NCI-H226 (cell line): ENCODE results near the gene MPHOSPH8.
"Not testable (repeated sequence)": the region's sequence is repeated elsewhere in the genome, so short reads cannot be mapped to it uniquely, and the experiment has no call there.

Source experiments
- DNase-seq: peaks from one replicate; pipeline ENCODE4 v3.0.0-alpha.2; 2015

The MPHOSPH8 gene

DNA sequence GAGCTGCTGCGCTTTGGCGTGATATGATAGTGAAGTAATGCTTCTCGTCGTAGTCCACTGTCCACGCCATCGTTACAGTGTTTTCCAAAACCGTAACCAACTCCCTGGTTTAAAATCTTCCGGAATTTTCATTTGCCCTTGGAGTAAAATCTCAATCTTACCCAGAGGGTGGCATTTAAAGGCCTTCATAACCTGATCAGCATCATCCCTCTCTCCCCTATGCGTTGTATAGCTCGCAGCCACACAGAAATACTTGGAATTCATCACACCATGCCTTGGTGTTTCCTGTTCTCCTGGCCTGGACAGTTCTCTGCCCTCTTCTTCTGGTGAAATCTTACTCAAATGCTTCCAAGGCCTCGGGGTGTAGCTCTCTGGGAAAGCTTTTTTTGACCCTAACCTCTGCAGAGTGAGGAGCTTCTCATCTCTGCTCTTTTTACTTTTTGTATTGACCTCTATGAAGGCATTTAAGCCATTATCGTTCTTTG lies 839 bp downstream of the MPHOSPH8 start:
- DNase-seq = no peak

DNA sequence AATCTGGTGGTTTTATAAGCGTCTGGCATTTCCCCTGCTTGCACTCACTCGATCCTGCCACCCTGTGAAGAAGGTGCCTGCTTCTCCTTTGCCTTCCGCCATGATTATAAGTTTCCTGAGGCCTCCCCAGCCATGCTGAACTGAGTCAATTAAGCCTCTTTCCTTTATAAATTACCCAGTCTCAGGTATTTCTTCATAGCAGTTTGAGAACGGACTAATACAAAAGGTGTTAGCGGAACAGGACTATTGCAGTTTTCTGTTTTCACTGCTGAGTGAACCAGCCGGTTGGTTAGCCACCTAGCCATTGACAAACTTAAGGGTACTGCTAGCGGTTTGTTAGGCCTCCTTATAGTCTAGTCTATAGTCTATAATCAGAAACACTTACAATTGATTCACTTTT lies 2.5 kb downstream of the MPHOSPH8 start:
- DNase-seq = not testable (repeated sequence)

DNA sequence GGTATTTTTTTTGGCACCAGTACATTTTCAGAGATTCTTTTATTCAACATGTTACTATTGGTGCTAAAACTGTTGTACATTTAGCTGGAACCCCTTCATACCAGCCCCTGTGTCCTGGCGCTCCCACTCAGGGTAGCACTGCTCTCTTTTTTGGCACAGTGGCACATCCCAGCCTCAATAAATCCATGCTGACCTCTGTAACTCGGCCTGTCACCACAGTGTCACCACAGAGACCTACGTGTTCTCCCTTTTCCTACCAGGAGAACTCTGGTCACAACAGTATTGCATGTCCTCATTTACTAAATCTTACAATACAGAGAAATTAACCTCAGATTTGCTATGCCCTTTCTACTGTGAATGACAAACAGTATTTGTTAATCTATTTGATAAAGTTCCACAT lies 10.2 kb downstream of the MPHOSPH8 start:
- no peak for DNase-seq

DNA sequence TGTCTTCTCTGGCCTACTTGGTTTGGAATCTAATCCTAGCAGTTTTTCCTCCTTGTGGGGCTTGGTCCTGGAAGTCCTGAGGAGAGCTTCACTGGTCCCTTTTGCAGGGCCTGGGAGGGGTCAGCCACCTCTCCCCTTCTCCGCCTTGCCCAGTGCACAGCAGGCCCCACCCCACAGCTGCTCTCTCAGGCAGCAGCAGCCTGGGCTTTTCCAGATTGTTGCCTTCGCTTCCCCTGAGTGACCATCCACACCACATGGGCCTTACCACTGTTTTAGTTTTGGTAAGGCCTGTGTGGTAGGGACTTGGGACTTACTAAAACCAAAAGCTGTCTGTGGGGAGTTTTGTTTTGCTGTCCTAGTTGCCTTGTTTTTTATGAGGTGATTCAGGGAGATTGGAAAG lies 11.5 kb downstream of the MPHOSPH8 start:
- DNase-seq = no peak

DNA sequence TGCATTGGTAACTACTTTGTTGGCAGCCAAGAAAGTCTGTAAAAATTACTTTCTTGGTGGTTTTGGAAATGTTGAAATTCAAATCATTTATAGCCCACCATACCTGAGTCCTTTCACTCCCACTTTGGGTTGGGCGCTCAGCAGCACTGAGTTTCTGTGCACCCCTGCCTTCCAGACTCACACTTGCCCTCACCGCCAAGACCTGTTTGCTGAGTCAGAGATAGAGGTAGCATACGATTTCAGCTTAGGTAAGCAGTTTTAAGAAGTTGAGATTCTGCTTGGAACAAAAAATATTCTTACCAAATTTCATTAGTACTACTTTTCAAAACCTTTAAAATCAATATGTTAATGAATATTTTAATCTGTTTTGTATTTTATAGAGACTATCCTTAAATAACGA lies 12.6 kb downstream of the MPHOSPH8 start:
- no peak for DNase-seq

DNA sequence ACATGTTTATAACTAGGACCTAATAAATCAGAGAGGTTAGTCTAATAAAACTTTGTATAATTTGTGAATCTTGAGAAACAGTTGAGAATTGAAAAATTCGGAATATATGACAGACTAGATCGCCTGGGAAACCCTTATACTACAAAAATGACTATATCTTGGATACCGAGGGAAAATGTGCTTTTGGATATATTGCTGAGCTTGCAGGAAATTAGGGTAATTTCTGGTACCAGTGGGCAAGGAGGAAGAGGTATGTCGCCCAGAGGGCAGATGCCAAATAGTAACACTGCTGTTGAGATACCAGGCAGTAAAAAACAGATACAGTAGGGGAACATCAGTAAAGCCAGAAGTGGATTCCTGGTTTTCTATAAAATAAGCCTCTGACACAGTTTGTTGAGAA lies 17.3 kb downstream of the MPHOSPH8 start:
- no peak for DNase-seq

DNA sequence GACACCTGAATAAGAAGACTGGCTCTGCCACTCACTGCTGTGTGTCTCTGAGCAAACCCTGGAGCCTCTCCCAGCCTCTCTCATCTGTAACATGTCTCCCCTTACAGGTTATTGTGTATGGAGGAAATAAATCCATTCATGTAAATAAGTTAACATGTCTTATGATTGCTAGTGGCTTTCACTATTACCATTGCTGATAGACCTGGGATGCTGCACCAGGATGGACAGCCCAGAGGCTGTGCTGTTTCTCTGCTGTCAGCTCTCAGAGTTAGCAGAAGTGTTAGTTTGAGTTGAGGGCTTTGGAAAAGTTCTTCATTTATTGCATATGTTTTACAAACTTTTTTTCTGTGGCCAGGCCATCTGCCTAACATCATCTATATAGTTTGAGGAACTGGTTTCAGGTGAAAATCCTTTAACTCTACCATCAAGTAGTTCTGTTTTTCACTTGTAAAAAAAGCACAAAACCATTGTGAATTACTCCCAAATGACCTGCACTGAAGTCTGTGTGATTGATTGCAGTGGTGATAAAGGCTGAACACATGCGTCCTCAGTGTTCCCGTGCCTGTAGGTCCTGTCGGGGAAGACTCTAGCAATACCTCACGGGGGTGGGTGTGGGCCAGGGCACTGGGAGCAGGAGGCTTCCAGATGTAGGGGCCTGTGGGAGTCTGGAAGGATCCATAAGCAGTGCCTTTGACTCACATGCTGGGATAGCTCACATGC lies 24.6 kb downstream of the MPHOSPH8 start:
- no peak for DNase-seq

DNA sequence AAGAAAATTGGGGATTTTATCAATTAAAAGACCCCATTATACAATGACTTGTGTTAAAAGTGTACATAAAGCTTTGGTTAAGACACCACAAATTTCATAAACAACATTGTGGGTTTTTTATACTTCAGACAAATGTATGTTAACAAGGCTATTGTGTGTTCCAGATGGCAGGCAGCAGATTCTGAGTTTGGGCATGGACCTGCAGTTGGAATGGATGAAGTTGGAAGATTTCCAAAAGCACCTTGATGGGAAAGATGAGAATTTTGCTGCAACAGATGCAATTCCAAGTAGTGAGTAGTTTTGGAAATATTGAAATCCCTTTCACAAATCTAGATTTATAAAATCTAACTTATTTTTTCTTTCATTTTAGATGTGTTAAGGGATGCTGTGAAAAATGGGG lies 25.4 kb downstream of the MPHOSPH8 start:
- no peak for DNase-seq

DNA sequence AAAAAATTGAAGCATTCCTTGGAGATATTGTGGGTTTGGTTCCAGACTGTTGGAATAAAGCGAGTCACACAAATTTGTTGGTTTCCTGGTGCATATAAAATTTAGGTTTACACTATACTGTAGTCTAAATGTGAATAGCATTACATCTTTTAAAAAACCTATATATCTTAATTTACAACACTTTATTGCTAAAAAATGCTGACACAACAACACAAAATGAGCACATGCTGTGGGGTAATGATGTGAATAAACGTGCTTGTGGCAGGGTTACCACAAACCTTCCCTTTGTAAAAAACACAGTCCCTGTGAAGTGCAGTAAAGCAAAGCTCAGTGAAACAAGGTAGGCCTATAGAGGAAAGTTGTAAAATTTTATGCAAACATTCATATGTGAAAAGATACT lies 27.7 kb downstream of the MPHOSPH8 start:
- DNase-seq = no peak

DNA sequence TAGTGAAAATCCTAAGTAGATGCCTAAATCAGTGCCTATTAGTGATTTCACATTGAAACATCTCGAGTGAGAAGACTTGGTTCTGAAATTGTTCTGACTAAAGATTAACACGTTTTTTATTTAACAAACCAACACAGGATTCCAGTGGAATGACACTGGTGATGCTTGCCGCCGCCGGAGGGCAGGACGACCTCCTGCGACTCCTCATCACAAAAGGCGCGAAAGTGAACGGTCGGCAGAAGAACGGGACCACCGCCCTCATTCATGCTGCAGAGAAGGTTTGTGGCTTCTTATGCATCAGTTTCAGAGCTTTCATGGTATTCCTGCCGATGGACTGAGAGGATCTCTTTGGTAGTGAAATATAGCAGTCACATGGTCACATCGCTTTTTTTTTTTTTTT lies 28.1 kb downstream of the MPHOSPH8 start:
- no peak for DNase-seq

DNA sequence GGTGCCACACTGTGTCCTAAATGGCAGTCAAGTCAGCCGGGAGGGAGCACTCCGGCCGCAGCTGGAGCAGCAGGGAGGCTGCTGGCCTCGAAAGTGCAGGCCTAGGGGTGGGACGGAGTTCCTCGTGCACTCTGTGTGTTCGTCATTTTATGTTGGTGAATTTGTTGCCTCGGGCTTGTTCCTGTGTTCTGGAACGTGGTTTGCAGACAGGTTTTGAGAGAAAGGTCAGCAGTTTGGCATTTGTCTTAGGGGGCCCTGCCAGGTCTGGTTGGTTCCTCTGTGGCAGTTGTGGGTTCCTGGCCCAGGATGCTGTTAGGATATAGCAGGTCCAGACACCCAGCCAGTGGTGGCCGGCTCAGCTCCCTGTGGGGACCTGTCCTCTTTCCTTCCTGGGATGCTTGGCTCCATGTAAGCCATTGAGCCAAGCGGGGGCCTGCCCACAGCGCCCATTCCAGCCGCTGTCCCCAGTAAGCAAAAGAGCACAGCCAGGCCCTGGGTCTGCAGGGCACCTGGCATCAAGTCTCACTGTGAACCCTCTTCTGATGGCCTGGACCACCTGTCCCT lies 30.0 kb downstream of the MPHOSPH8 start:
- no peak for DNase-seq

DNA sequence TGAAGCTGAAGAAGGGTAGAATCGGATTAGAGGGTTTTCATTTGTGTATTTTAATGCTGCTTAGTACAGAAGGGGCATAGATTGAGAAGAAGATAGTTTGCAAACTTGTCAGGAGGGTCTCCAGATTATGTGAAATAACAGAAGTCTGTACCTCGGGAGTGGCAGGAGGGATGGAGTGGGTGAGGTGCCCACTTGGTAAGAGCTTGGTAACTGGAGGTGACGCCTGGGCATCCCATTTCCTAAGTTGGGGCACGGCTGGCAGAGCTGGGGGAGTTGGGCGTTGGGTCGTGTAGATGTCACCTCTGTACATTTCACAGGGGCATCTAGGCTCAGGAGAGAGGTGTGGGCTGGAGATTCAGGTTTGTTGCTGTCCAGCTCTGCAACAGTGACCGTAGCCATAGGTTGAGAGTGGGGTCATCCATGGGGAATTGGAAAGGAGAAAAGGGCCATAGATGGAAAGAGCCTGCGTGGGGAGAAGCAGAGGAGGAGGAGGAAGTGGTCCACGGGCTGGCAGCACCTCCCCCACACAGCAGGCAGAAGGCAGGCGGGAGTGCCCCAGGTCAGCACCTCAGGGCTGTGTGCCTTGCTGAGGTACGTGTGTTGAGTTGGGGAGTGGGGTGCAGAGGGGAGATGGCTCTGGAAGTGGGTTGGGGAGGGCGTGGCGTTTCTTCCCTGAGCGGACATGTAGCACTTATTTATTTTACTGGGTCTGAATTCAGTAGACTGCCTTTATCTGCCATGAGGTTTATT lies 31.2 kb downstream of the MPHOSPH8 start:
- no peak for DNase-seq

DNA sequence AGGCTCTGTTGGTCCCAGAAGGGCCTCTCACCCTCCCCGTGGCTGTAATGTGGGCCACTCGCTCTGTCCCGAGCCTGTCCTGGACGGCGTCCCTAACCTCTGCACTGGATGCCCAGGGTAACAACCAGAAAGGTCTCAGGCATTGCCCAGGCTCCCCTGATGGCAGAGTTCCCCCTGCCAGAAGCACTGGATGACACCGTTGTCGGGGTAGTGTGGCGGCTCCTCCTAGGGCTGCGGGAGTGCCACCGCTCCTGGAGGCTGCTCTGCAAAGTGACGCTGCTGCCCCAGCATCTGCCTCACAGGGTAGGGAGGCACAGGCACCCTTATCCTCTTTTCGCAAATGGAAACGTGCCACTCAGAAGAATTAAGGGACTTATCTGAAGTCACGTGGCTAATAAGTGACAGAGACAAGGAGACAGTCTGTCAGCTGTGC lies 32.0 kb downstream of the MPHOSPH8 start:
- no peak for DNase-seq

DNA sequence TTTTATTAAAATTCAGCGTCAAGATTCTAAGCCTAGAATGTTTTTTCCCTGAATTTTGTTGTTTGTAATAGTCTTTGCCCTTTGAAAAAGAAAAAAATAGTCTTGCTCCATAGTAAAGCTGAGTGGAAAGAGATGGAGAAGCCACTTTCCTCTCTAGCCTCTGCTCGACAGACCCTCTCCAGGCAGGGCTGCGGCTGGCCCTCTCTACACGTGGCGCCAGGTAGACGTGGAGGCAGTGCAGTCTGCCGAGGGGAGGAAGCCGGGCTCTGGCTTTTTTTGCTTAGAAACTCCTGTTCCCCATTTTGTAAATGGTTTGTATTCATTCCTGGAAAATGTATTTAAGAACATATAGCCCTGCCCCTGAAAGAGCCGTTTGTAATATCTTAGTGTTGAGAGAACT lies 35.3 kb downstream of the MPHOSPH8 start:
- DNase-seq = no peak

DNA sequence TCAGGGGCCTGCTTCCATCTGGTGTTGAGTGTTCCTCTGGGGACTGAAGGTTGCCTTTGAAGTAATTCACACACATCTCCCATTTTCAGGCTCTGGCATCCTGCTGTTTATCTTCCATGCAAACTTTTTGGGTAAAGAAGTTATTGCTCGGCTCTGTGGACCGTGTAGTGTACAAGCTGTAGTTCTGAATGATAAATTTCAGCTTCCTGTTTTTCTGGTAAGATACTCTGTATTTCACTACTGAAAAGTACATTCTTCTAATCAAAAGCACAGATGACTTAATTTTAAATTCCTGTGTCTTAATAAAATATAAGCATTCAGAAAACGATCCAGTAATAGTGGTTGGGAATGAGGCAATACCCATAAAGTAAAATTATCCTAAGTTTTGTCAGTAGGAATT lies 36.7 kb downstream of the MPHOSPH8 start:
- no peak for DNase-seq

DNA sequence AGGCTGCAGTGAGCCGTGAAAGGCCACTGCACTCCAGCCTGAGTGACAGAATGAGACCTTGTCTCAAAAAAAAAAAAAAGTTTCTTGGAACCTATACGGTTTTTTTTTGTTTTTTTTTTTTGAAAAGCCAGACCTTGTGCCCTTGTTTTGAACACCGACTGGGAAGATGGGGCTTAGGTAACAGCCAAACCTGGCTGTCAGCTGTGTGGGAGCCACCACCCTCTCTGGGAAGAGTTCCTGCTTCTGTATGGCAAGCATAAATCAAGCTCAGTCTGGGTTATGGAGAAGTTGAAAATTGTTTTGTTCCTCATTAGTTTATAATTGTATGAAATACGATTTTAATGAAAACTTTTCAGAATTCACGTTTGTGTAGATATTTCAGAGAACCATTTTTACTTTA lies 39.5 kb downstream of the MPHOSPH8 start:
- DNase-seq = no peak

DNA sequence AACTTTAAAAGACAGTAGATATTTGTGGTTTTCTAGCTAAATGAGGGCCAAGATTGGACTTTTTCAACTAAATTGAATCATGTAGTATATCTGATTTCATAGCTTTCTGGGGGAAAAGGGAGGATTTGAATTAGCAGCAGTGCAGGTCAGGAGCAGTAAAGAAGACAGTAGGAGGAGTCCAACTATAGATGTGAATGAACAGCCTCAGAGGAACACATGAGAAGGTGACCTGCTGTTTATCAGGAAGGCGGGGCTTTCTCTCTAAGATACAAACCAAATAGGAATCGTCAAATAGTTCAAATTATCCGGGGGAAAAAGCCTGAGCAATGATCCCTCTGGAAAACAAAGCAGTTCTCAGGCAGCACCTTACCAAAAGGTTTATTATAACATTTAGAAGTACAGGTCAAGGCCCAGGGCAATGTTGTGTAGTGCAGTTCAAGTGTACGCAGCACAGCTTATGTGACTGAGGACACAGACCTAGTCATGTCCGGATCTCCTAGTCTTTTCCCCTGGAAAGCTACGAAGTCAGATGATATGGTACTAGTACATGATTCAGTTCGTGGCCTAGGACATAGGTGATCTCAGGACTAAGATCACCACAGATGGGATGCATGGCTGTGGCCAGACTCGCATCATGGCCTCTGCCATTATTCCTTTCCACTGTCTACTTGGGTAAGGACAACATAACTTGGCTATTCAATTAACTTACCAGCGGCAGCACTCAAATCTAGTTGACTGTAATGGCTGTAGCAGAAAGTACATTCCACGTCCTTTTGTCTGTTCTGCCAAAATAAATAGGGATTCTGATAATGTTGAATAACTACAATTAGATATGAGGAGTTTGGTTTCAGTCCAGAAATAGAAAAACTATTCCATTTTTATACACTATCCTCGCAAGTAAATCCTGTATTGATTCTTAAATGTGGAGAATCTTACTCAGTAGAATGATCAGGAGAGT lies 40.3 kb downstream of the MPHOSPH8 start:
- no peak for DNase-seq

DNA sequence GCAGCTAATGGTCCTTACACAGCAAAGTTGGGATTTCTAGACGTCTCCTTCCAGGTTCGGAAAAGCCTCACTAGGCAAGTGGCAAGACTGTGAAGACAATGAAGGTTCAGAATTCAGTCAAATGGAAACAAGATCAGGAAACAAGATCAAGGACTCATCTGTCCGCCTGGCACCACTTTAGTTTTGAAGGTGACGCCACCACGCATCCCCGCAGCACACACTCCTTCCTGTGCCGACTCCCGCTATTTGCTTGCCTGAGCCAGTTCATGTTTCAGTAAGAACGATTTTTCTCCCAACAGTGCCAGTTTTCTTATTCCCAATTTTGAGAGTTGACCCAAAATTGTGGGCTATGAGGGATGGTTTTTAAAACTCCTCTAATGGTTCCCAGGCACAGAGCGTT lies 41.4 kb downstream of the MPHOSPH8 start:
- DNase-seq = no peak

DNA sequence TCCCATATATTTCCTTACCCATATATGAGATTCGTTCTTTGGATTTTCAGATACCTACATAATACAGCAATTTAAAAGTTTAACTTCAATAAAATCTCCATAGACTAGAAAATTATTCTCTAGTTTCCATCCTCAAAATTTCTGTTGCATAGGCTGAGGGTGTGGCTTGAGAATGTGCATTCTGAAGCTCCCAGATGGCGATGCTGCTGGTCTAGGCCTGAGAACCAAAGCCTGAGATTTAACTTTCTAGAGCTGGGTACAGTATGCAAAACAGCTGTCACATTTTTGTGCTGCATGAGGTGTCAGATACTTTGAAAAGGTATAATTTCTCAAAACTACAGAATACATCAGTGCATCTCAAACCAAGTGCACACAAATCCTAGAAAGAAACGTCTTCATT lies 42.7 kb downstream of the MPHOSPH8 start:
- DNase-seq = no peak

DNA sequence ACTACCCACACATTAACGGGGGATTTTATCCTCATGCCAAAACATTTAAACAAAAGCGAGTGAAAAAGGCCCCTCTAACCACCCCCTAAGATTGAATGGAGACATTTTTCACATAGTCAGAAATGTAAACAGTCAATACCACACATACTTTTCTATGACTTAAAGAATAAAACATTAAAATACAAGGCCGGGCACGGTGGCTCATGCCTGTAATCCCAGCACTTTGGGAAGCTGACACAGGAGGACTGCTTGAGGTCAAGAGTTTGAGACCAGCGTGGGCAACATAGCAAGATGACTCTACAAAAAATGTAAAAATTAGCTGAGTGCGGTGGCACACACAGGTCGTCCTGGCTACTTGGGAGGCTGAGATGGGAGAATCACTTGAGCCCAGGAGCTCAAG lies 47.3 kb downstream of the MPHOSPH8 start:
- no peak for DNase-seq

DNA sequence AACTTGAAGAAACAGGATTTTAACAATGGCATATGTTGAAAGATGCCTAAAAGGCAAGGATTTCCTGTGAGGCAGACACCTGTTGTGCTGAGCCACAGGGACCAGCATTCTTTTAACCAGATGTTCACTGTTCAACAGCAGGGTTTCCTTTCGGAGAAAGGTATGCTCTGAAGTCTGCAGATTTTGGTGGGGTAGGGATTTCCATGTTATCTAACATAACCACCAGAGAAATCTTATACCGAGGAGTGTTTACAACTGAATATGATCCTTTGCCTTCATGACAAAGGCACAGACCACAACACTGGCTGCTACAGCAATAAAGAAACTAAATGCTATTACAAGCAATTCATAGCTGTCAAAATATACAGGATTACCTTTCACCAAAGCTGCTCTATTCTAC lies 48.1 kb downstream of the MPHOSPH8 start:
- no peak for DNase-seq

DNA sequence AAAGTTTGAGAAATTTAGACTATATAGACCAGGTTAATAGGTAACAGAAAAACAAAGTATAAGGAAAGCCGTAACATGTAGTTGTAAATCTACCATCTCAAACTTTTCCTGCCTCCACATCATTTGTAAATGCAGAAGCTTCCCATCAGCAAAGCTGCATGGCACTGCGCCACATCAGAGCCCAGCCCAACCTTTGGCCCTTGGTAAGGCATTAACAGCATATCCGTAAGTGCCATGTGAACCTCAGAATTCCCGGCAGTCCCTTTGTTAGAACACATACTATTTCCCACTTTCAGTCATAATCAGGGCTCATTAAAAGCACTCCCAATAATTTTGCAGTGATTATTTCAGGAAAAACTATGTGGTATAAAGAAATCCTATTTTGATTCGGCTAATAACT lies 51.6 kb downstream of the MPHOSPH8 start:
- DNase-seq = no peak

DNA sequence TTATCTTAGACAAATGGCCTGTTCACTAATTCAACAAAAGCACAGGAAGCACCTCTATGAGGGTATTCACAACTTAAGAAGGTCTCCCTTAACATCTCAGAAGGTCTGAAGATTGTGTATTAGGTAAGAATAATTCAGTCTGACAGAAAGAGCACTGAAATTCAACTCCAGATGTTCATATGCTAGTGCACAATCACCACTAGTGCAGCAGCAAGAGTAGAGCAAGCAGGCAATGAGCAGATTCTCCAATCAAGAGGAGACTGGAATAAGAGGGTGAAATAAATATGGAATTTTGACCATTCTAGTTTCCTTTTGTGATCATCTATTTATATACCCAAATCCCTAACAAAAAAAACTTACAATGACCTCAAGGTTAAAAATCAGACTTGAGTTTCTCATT lies 52.0 kb downstream of the MPHOSPH8 start:
- DNase-seq = no peak
